Keratinocyte (primary cell): ENCODE data around the gene NAA30.

Experiments used
- EZH2 ChIP-seq: IDR thresholded peaks from one replicate; pipeline ENCODE4 v1.6.1; 2012; ENCODE audit warnings: inconsistent platforms, mild to moderate bottlenecking, low read length, moderate library complexity
- TF ChIP-seq, protein P1 (sequence below), 3 experiments: IDR thresholded peaks in 1 of 3; conservative IDR thresholded peaks in 1 of 3; optimal IDR thresholded peaks in 1 of 3; 2 replicates in 2 of 3; 3 replicates in 1 of 3; pipeline versions ENCODE3 to v1.5.1; 2011; ENCODE audit warnings: low read length in 3 of 3, mild to moderate bottlenecking in 3 of 3, moderate library complexity in 2 of 3, control low read depth in 1 of 3, inconsistent platforms in 1 of 3; ENCODE audit not compliant: insufficient read depth in 2 of 3; ENCODE audit errors: extremely low read depth in 1 of 3

DNA sequence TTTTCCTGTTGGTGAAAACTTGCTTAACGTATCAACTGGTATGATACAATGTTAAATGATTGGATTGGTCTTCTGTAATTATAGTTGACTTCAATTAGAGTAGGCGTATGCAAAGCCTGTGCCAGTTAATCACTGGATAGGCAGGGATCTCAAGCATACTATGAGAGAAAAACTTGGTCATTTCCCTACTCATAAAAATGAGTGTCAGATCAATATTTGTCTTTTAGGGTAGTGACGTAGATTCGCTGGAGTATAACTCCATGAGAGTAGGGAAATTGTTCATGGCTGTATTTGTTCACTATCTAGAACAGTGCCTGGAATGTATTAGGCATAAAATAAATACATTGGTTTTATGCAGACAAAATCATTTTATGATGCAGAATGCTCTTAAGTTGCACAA is 28.6 kb downstream of the NAA30 start:
- TF ChIP-seq, protein P1, sequence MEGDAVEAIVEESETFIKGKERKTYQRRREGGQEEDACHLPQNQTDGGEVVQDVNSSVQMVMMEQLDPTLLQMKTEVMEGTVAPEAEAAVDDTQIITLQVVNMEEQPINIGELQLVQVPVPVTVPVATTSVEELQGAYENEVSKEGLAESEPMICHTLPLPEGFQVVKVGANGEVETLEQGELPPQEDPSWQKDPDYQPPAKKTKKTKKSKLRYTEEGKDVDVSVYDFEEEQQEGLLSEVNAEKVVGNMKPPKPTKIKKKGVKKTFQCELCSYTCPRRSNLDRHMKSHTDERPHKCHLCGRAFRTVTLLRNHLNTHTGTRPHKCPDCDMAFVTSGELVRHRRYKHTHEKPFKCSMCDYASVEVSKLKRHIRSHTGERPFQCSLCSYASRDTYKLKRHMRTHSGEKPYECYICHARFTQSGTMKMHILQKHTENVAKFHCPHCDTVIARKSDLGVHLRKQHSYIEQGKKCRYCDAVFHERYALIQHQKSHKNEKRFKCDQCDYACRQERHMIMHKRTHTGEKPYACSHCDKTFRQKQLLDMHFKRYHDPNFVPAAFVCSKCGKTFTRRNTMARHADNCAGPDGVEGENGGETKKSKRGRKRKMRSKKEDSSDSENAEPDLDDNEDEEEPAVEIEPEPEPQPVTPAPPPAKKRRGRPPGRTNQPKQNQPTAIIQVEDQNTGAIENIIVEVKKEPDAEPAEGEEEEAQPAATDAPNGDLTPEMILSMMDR (optimal IDR thresholded peaks at IDR 0.05 in 1 of 3, IDR thresholded peaks at IDR 0.05 in 1 of 3, conservative IDR thresholded peaks at IDR 0.05 in 1 of 3; ENCODE audit: extremely low read depth in 1 of 3, insufficient read depth in 2 of 3, low read length in 3 of 3) = no peak
- no peak for TF ChIP-seq EZH2
